B cell (primary cell): ENCODE data around the gene FMNL3. TPM values are rescaled to one million over a fixed set of nuclear protein-coding genes. Genes with fewer than 3 reads are reported as not detected.

ENCODE experiments used
- ATAC-seq: fragments of 200-7000 bp; cut with Tn5 transposase; one replicate; pipeline ENCODE4 v1.10.0; 2021; ENCODE audit warnings: low read depth, mild to moderate bottlenecking, moderate number of reproducible peaks, moderate library complexity
- CTCF ChIA-PET: fragments of 350-600 bp; sonication (Branson Sonifier 250); formaldehyde crosslinking; loops from one replicate; lab custom pipeline; 2021; ENCODE audit warnings: antibody characterized with exemption, inconsistent platforms; lab: Charles Lee
- POLR2A ChIA-PET: fragments of 350-600 bp; sonication (Branson Sonifier 250); formaldehyde crosslinking; loops from one replicate; lab custom pipeline; 2021; ENCODE audit warnings: antibody characterized with exemption; lab: Charles Lee
- DNase-seq: peaks from one replicate; pipeline ENCODE4 v3.0.0; 2013
- H2AFZ ChIP-seq: 2 replicates; pipeline ENCODE4 v1.6.1; 2012; ENCODE audit warnings: mild to moderate bottlenecking, low read depth, low read length; ENCODE audit not compliant: insufficient read depth, poor library complexity, severe bottlenecking
- H3K27ac ChIP-seq, 2 donors: 1 replicate in 1 of 2; 2 replicates in 1 of 2; pipeline ENCODE4 v1.5.1; 2012 to 2013; ENCODE audit warnings: low read length in 2 of 2, mild to moderate bottlenecking in 2 of 2, moderate library complexity in 1 of 2
- H3K27me3 ChIP-seq, 4 experiments: fragments of 200-600 bp in 1 of 4; sonication (generic) in 1 of 4; replicated peaks in 1 of 4; 1 replicate in 2 of 4; 2 replicates in 2 of 4; pipeline versions ENCODE4 v1.6.1 to v1.7.0; 2013 to 2016; ENCODE audit warnings: low read length in 3 of 4, mild to moderate bottlenecking in 2 of 4, mixed read lengths in 1 of 4, moderate library complexity in 1 of 4; ENCODE audit not compliant: insufficient read depth in 4 of 4, control insufficient read depth in 3 of 4; ENCODE audit errors: control extremely low read depth in 1 of 4
- H3K36me3 ChIP-seq, 2 experiments: replicated peaks in 1 of 2; 1 replicate in 1 of 2; 2 replicates in 1 of 2; pipeline versions ENCODE4 v1.6.1 to v1.7.1; 2013; ENCODE audit warnings: low read length in 1 of 2; ENCODE audit not compliant: insufficient read depth in 2 of 2, control insufficient read depth in 1 of 2; ENCODE audit errors: control extremely low read depth in 1 of 2, extremely low read depth in 1 of 2
- H3K4me1 ChIP-seq, 2 donors: fragments of 200-600 bp in 1 of 2; sonication (generic) in 1 of 2; 1 replicate in 1 of 2; 2 replicates in 1 of 2; pipeline versions ENCODE4 v1.5.1 to v1.6.1; 2013 to 2017; ENCODE audit warnings: low read length in 2 of 2; ENCODE audit not compliant: control insufficient read depth in 2 of 2, insufficient read depth in 2 of 2
- H3K4me2 ChIP-seq: replicated peaks from 2 replicates; pipeline ENCODE3; 2012; ENCODE audit warnings: mild to moderate bottlenecking, low read depth, low read length; ENCODE audit not compliant: poor library complexity, severe bottlenecking
- H3K4me3 ChIP-seq, 5 experiments: fragments of 200-600 bp in 1 of 5; sonication (generic) in 1 of 5; 1 replicate in 3 of 5; 2 replicates in 2 of 5; pipeline versions ENCODE4 v1.5.1 to v1.7.0; 2011 to 2016; ENCODE audit warnings: low read length in 4 of 5, mild to moderate bottlenecking in 4 of 5, low read depth in 2 of 5, control low read depth in 1 of 5, moderate library complexity in 1 of 5; ENCODE audit not compliant: insufficient read depth in 1 of 5; ENCODE audit errors: control extremely low read depth in 1 of 5, extremely low read depth in 1 of 5
- H3K79me2 ChIP-seq: fragments of 200-600 bp; sonication (generic); one replicate; pipeline ENCODE4 v1.6.0; 2016; ENCODE audit warnings: low read length; ENCODE audit not compliant: control insufficient read depth, insufficient read depth
- H3K9ac ChIP-seq: fragments of 200-600 bp; sonication (generic); 2 replicates; pipeline ENCODE4 v1.6.1; 2017; ENCODE audit warnings: mild to moderate bottlenecking, low read length, moderate library complexity
- H3K9me3 ChIP-seq, 3 donors: one replicate each; pipeline versions ENCODE4 v1.6.1 to v1.7.1; 2013; ENCODE audit warnings: low read length in 2 of 3; ENCODE audit not compliant: control insufficient read depth in 2 of 3, insufficient read depth in 1 of 3; ENCODE audit errors: control extremely low read depth in 1 of 3
- H4K20me1 ChIP-seq: 2 replicates; pipeline ENCODE4 v1.6.0; 2012; ENCODE audit warnings: mild to moderate bottlenecking, low read length; ENCODE audit not compliant: insufficient read depth, control insufficient read depth, poor library complexity, severe bottlenecking
- H3K27ac Mint-ChIP-seq: one replicate; pipeline ENCODE4 v1.8.0; 2021; ENCODE audit warnings: mixed read lengths
- H3K27me3 Mint-ChIP-seq: one replicate; pipeline ENCODE4 v1.8.0; 2021; ENCODE audit warnings: mixed read lengths
- H3K4me1 Mint-ChIP-seq: one replicate; pipeline ENCODE4 v1.8.0; 2021; ENCODE audit warnings: mixed read lengths
- H3K4me3 Mint-ChIP-seq: one replicate; pipeline ENCODE4 v1.8.0; 2021; ENCODE audit warnings: mixed read lengths
- H3K9me3 Mint-ChIP-seq: one replicate; pipeline ENCODE4 v1.8.0; 2022; ENCODE audit warnings: mixed read lengths; ENCODE audit not compliant: insufficient read depth
- EZH2 ChIP-seq: IDR thresholded peaks from 2 replicates; pipeline ENCODE4 v1.6.1; 2012; ENCODE audit warnings: borderline replicate concordance, low read depth, mild to moderate bottlenecking, moderate library complexity, low read length; ENCODE audit not compliant: insufficient read depth, poor library complexity, severe bottlenecking
- WGBS: methylation state at CpG from one replicate; pipeline ENCODE4 v1.1.5; 2013; ENCODE audit warnings: missing lambda C conversion rate; ENCODE audit not compliant: insufficient coverage; 5-methylcytosine and 5-hydroxymethylcytosine counted together
- intact Hi-C: fragments of 100-400 bp; cut with micrococcal nuclease; formaldehyde crosslinking; loops from one replicate; pipeline ENCODE4 v1.10.0; 2022
- polyA plus RNA-seq: library from polyadenylated mRNA; depleted of rRNA; stranded (reverse); fragments of >200 nt; gene quantifications from 2 replicates; pipeline ENCODE4 v1.2.3, GENCODE V29; 2012
- total RNA-seq, 2 donors: library from RNA; stranded (reverse); fragments of 120-200 nt in 1 of 2; gene quantifications; 1 replicate in 1 of 2; 2 replicates in 1 of 2; pipeline versions ENCODE4 v1.2.3 to v1.2.4, GENCODE V29; 2013 to 2022
- TF ChIP-seq, protein P1 (sequence below): fragments of 200-600 bp; IDR thresholded peaks from one replicate; pipeline ENCODE4 v1.8.0; 2022; ENCODE audit warnings: antibody characterized with exemption, mild to moderate bottlenecking

The FMNL3 gene
- total and polyA plus RNA-seq, 2 donors (not counting 1 experiment from before 2014, with no cell fraction given), result 19.3 to 69.9 TPM

DNA sequence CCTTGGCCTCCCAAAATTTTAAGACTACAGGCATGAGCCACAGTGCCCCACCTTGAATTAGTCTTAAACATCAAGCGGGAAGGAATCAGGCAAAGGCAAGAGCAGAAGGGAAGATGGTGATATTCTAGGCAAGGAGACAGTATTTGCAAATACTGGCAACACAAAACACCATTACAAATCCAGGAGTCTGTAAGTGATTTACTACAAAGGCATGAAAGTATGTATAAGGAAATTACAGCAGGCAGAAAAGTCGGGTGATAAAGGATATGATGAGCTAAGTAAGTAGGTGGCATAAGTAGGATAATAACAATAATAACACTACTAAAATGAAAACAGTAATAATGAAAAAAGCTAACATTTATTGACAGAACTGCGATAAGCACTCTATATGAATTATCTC, 28.5 kb downstream of the FMNL3 start:
- Histone ChIP-seq H3K9ac (no peak overlapping the region), H3K4me3 (no peak overlapping the region), H4K20me1 (peaks cover 21% of the 10 kb centered on the region), H3K79me2 (peaks cover 77% of the 10 kb centered on the region), H3K27me3 (no peaks in the 10 kb centered on the region), H3K36me3 (no peaks in the 10 kb centered on the region), H3K27ac (no peak overlapping the region), H3K4me1 (peaks cover 31 to 42% of the 10 kb centered on the region in 2 donors), H3K9me3 (no peaks in the 10 kb centered on the region), H3K4me2 (no peak overlapping the region), H2AFZ (no peak overlapping the region)
- Mint-ChIP-seq H3K27me3 (no peaks in the 10 kb centered on the region), H3K27ac (no peak overlapping the region), H3K4me3 (no peak overlapping the region), H3K4me1 (peaks cover 65% of the 10 kb centered on the region), H3K9me3 (no peaks in the 10 kb centered on the region)
- ChIA-PET CTCF (interaction anchor here (0.9 to 2.3 kb wide), 5 partner anchors 11 to 84 kb away, joined by 3 to 7 read pairs (median 3); no protein-coding TSS in a partner anchor), POLR2A (no interaction called here)
- no peak for TF ChIP-seq EZH2
- TF ChIP-seq, protein P1, sequence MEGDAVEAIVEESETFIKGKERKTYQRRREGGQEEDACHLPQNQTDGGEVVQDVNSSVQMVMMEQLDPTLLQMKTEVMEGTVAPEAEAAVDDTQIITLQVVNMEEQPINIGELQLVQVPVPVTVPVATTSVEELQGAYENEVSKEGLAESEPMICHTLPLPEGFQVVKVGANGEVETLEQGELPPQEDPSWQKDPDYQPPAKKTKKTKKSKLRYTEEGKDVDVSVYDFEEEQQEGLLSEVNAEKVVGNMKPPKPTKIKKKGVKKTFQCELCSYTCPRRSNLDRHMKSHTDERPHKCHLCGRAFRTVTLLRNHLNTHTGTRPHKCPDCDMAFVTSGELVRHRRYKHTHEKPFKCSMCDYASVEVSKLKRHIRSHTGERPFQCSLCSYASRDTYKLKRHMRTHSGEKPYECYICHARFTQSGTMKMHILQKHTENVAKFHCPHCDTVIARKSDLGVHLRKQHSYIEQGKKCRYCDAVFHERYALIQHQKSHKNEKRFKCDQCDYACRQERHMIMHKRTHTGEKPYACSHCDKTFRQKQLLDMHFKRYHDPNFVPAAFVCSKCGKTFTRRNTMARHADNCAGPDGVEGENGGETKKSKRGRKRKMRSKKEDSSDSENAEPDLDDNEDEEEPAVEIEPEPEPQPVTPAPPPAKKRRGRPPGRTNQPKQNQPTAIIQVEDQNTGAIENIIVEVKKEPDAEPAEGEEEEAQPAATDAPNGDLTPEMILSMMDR, result no peak
- ATAC-seq, result no peak
- no peak for DNase-seq
- intact Hi-C loops, result no loop called here
- no CpG with 5 or more reads among the region's 3 CpGs for WGBS

GRCh38 chr12:49675137-49675536, 32.1 kb downstream of the FMNL3 start:
- intact Hi-C loops, result no loop called here
- DNase-seq (no peak), ATAC-seq (no peak)
- no peak for TF ChIP-seq EZH2
- TF ChIP-seq, protein P1, result no peak
- Mint-ChIP-seq H3K27ac (peak overlapping the region; percentile 87), H3K4me3 (no peak overlapping the region), H3K4me1 (peaks cover 72% of the 10 kb centered on the region), H3K27me3 (no peaks in the 10 kb centered on the region), H3K9me3 (no peaks in the 10 kb centered on the region)
- Histone ChIP-seq H3K4me3 (no peak overlapping the region), H4K20me1 (peaks cover 4% of the 10 kb centered on the region), H3K79me2 (peaks cover 61% of the 10 kb centered on the region), H3K4me2 (no peak overlapping the region), H3K36me3 (no peaks in the 10 kb centered on the region), H3K27ac (peak overlapping the region in 1 of 2 donors; percentile 95), H3K4me1 (peaks cover 50 to 52% of the 10 kb centered on the region in 2 donors), H3K9me3 (no peaks in the 10 kb centered on the region), H2AFZ (no peak overlapping the region), H3K9ac (no peak overlapping the region), H3K27me3 (no peaks in the 10 kb centered on the region)
- POLR2A ChIA-PET, result interaction anchor here (1.4 kb wide), 1 partner anchor 12 kb away, joined by 3 read pairs; no protein-coding TSS in a partner anchor
- WGBS, result 88% methylated on average over 7 of the region's 7 CpGs
- CTCF ChIA-PET, result interaction anchor here (0.5 to 2.9 kb wide), 12 partner anchors 8 to 54 kb away, joined by 3 to 16 read pairs (median 4); partner anchors contain the start of gene PRPF40B
